CD4-positive, alpha-beta T cell treated with Interleukin-15 for 4 hours (primary cell): ENCODE results near the gene PSMD1.
"Not testable (repeated sequence)": the region's sequence is repeated elsewhere in the genome, so short reads cannot be mapped to it uniquely, and the experiment has no call there.

Experiments
- DNase-seq: peaks from one replicate; pipeline ENCODE4 v3.0.0-alpha.2; 2020; ENCODE audit warnings: low spot score

Gene PSMD1

GRCh38 chr2:231058761-231059550 is 2.3 kb downstream of the PSMD1 start:
- no peak for DNase-seq

DNA sequence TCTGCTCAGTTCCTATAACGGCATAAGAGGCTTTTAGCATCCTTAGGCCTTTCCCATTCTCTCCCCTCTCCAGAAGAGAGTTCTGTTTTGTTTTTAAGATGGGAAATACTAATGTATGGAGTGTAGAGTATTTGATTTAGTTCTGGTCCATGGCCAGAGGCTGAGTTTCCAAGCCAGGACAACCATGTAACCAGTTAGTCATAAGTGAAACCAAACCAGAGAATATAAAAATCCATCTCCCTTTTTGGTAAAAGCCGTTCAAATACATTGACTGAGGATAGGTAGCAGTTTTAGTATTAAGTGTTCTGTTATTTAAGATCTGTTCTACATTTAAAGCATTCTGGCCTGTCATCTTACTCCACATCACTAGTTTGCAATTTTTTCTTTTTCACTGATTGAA is 3.1 kb downstream of the PSMD1 start:
- DNase-seq: no peak

GRCh38 chr2:231062776-231063175 is 6.1 kb downstream of the PSMD1 start:
- no peak for DNase-seq

GRCh38 chr2:231063347-231063746 is 6.7 kb downstream of the PSMD1 start:
- no peak for DNase-seq

DNA sequence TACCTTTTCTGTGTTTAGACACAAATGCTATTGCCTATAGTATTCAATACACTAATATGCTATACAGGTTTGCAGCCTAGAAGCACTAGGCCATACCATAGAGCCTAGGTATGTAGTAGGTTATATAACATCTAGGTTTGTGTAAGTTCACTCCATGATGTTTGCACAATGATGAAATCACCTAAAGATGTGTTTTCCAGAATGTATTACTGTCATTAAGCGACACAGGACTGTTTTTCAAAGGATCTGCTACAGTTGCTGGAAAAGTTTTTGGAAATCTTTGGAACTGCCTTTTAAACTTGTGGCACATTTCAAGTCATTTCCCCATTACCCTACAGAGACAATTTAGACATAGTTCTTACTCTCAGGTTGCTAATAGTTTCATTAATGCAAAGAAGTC is 9.3 kb downstream of the PSMD1 start:
- no peak for DNase-seq

DNA sequence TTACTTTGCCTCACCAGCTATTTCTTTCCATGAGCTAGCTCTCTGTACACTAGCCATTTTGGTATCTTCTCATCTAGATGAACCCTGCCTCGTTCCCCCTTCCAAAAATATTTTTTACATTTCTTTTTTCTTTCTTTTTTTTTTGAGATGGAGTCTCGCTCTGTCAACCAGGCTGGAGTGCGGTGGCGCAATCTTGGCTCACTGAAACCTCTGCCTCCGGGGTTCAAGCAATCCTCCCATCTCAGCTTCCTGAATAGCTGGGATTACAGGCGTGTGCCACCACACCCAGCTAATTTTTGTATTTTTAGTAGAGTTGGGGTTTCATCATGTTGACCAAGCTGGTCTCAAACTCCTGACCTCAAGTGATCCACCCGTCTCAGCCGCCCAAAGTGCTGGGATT is 10.9 kb downstream of the PSMD1 start:
- not testable (repeated sequence) for DNase-seq

GRCh38 chr2:231068525-231069222 is 12.0 kb downstream of the PSMD1 start:
- DNase-seq: peak; percentile 10

DNA sequence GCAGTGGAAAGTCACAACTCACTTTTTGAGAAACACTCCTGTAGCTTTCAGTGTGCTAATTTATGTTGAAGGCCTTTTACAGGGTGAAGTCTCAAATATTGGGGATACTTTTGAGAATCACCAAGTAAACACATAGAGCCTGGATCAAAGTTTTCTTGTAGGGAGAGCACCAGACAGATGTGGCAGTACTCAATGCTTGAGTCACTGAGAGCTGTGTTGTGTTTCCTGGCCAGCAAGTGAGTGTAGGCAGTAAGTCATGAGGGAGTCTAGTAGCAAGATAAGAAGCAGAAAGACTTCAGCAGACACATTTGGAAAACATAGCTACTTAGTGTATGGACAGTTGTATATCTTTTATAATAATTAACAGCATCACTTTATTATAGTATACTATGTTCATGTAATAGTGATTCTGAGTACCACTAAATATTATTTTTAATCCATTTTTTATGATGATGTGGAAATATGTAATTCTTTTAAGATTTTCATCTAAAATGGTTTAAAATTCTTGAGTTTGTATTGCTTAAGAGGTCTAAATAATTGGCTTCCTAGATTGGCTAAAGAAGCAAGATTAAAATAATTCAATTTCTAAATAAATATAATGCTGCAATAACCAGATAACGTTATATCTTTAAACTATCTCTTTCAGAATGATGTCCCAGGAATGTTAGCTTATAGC is 12.8 kb downstream of the PSMD1 start:
- DNase-seq: no peak

GRCh38 chr2:231084565-231084964 is 27.9 kb downstream of the PSMD1 start:
- DNase-seq: no peak

DNA sequence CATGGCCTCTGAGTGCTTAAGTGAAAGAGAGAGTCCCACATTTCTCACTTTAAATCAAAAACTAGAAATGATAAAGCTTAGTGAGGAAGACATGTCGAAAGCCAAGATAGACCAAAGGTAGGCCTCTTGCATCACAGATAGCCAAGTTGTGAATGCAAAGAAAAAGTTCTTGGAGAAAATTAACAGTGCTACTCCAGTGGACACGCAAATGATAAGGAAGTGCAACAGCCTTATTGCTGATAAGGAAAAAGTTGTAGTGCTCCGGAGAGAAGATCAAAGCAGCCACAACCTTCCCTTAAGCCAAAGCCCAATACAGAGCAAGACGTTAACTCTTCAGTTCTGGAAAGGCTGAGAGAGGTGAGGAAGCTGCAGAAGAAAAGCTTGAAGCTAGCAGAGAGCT is 32.1 kb downstream of the PSMD1 start:
- no peak for DNase-seq

DNA sequence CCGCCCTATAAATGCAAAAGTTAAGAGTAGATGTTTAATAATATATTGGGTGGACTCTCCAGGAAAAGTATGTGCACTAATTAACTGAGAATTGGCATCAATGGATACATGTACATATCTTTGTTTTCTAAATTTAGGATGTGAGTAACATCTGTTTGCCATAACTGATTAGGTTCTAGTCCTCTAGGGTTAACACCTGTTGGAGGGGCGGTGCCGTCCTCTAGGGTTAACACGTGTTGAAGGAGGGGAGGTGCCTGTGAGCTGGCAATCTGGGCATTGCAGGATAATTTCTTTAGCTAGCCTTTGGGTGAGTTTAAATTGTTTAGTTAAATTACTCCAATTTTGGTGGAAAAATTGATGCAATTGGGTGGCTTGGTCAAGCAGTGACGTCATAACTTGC is 37.3 kb downstream of the PSMD1 start:
- no peak for DNase-seq

- DNase-seq: no peak
Measured at GRCh38 chr2:231094736-231095346, 38.2 kb downstream of the PSMD1 start.

- no peak for DNase-seq
Measured at GRCh38 chr2:231099918-231100317, 43.3 kb downstream of the PSMD1 start.

DNA sequence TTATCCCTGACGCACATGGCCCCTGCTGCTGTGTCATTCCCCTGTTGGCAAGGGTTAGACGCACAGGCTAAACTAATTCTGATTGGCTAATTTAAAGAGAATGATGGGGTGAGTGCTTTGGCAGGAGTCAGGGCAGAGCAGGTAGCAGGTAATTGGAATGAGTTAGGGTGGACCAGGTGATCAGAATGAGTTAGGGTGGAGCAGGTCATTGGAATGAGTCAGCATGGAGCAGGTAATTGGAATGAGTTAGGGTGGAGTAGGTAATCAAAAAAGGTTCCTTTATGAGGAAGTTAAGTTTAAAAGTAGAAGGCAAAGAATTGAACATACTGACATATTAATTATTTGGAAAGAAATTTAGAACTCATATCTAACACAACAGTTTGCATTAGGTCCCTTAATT is 43.7 kb downstream of the PSMD1 start:
- DNase-seq: not testable (repeated sequence)

DNA sequence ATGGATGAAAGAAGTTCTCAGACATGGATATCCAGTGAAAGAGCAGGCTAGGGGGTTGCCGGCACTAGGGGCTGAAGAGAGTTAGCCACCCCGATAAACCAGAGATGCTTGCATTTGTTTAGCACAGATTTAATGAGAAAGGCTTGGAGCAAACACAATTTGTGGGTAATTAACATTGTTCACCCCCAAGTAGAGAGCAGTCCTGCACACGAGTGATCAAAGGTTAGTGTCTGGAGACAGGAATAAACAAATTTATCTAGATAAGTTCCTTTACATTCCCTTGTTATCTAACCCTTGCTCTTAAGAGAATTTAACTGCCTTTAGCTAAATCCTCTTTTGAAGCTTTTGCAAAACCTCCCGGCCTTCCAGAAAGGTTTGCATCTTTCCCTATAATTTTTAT is 44.3 kb downstream of the PSMD1 start:
- no peak for DNase-seq

GRCh38 chr2:231102772-231103171 is 46.1 kb downstream of the PSMD1 start:
- DNase-seq: no peak

DNA sequence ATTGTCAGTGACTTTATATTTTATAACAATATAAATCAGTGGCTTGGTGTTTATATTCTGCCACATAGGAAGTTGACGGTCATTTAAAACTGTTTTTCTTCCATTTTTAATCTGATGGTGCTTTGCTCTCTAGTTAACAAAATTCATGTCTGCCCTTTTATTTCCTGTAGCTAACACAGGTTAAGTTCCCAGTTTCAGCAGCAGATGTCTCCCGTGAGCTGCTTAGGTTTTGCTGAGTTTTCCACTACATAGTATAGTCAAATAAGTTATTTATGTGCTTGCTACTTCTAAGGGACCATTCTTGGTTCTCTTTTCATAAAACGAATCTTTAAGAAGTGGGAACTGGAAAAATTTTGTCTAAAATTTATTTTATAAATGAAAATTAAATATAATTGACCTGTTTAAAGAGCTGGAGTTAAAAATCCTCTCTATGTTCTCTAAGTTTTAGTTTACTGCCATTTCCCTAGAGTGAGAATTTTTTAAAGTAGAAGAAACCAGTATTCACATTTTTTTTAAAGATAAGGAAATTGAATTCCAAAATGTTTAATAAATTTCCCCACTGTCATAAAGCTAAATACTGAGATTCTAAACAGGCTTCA is 47.5 kb downstream of the PSMD1 start:
- peak; percentile 55 for DNase-seq

DNA sequence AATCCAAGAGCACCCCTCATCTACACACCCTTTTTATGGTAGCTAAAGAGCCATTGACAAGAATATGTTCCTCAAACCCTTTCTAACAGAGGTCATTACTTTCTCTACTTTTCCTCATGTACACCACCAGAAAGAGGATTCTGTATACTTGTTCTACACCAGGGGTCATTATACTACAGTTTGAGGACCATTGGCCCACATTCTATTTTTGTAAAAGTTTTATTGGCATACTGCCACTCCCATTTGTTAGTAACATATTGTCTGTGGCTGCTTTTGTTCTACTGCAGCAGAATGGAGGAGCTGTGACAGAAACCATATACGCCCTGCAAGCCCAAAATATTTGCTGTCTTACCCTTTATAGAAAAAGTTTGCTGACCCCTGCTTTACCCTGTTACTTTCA is 53.9 kb downstream of the PSMD1 start:
- no peak for DNase-seq

DNA sequence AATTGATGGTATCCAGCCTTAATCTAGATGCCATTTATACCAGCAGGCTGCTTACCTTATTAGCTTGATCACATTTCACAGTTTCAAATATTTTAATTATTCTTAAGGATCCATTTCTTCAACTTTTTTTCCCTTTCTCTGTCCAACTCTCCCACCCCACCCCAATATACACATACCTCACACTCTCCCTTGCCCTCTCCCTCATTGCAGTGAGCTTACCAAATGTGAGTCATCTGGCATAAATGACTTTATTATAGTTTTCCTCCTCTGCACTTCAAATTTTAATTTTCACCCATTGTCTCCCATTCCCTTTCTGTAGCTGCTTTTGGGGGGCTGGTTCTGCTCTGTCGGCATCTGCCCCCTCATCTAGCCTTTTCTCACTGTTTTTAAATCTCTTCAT is 55.3 kb downstream of the PSMD1 start:
- DNase-seq: no peak

- DNase-seq: no peak
Measured at GRCh38 chr2:231113489-231113888, 56.8 kb downstream of the PSMD1 start.

DNA sequence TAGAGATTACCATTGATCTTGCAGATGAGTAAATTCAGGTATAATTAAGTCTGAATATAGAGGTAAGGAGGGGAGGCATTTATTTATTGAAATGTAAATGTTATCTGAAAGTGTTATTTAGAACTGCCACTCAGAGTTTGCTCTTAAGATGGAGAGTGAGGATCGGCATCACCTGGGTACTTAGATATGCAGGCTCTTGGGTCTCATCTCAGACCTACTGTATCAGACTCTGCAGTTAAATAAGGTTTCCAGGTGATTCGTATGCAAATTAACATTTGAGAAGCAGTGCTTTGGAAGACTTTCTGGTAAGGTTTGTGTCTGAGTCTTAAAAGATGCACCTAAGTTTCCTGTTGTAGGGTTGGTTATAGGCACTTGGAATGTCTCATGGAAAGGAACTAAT is 59.0 kb downstream of the PSMD1 start:
- DNase-seq: no peak

- DNase-seq: no peak
Measured at GRCh38 chr2:231117148-231117547, 60.5 kb downstream of the PSMD1 start.
